ENCODE results near the gene AKAP17A.

- TF ChIP-seq CTCF (IDR thresholded peaks at IDR 0.05; ENCODE audit: insufficient read depth, low read length, poor library complexity, severe bottlenecking): no peak
- TF ChIP-seq EZH2phosphoT487 (conservative IDR thresholded peaks at IDR 0.05; ENCODE audit: low read length): no peak
Observed at GRCh38 chrX:1582686-1583437, 8.5 kb upstream of the AKAP17A start.

Measured in SU-DHL-6 (cell line).